Lower leg skin (tissue), 4 donors: ENCODE results near the gene DNAJC13. TPM values are rescaled to one million over a fixed set of nuclear protein-coding genes. Genes with fewer than 3 reads are reported as not detected.

Experiments
- DNase-seq, 2 donors: peaks; one replicate each; pipeline ENCODE4 v3.0.0-alpha.2; 2019; ENCODE audit warnings: low spot score in 2 of 2
- H3K4me3 ChIP-seq: fragments of 200-600 bp; sonication (generic); 2 replicates; pipeline ENCODE4 v1.5.1; 2017; ENCODE audit warnings: mild to moderate bottlenecking, low read depth; ENCODE audit not compliant: poor library complexity, severe bottlenecking
- CTCF ChIP-seq, 3 donors: fragments of 450-650 bp; IDR thresholded peaks; one replicate each; pipeline ENCODE4 v1.5.1; 2016; ENCODE audit warnings: antibody characterized with exemption in 3 of 3, mild to moderate bottlenecking in 3 of 3, moderate library complexity in 2 of 3
- POLR2A ChIP-seq, 2 donors: fragments of 450-650 bp; IDR thresholded peaks; one replicate each; pipeline ENCODE4 v1.6.1; 2016 to 2017; ENCODE audit warnings: antibody characterized with exemption in 2 of 2, mild to moderate bottlenecking in 1 of 2, moderate library complexity in 1 of 2
- WGBS, 2 donors: methylation state at CpG; one replicate each; pipeline ENCODE4 v1.1.5; 2018; 5-methylcytosine and 5-hydroxymethylcytosine counted together
- intact Hi-C: fragments of 100-400 bp; cut with DNase I; formaldehyde crosslinking; loops from one replicate; pipeline ENCODE4 v1.15.0; 2023; ENCODE audit warnings: low total_unique reads
- total RNA-seq, 4 donors: library from RNA; depleted of rRNA; stranded (reverse); fragments of >200 nt; gene quantifications; one replicate each; pipeline ENCODE4 v1.1.0, GENCODE V29; 2016

Gene DNAJC13
- total RNA-seq, 4 donors from 2014 or later, result 25.4 to 54.1 (median 31.2) TPM

GRCh38 chr3:132561003-132561402 lies 143.7 kb downstream of the DNAJC13 start:
- 87 to 89% methylated on average over 4 of the region's 4 CpGs for WGBS, 2 donors
- no peak for DNase-seq
- H3K4me3 ChIP-seq, result no peak overlapping the region
- TF ChIP-seq POLR2A (IDR thresholded peaks at IDR 0.05) (no peak), CTCF (IDR thresholded peaks at IDR 0.05) (no peak)
- intact Hi-C loops, result no loop called here

- H3K4me3 ChIP-seq, result no peak overlapping the region
- TF ChIP-seq CTCF (IDR thresholded peaks at IDR 0.05), result no peak
- no peak for TF ChIP-seq POLR2A (IDR thresholded peaks at IDR 0.05)
- WGBS, 2 donors, result 68 to 71% methylated on average over 4 of the region's 4 CpGs
- no peak for DNase-seq
- intact Hi-C loops, result no loop called here
These were observed 146.2 kb downstream of the DNAJC13 start for GRCh38 chr3:132563420-132564069.

- no peak overlapping the region for H3K4me3 ChIP-seq
- DNase-seq, result no peak
- TF ChIP-seq POLR2A (IDR thresholded peaks at IDR 0.05) (no peak), CTCF (IDR thresholded peaks at IDR 0.05) (no peak)
- 52 to 62% methylated on average over 2 of the region's 2 CpGs for WGBS, 2 donors
- intact Hi-C loops, result no loop called here
These were observed 146.8 kb downstream of the DNAJC13 start for GRCh38 chr3:132564070-132564465.

- no peak overlapping the region for H3K4me3 ChIP-seq
- TF ChIP-seq CTCF (IDR thresholded peaks at IDR 0.05), result no peak
- TF ChIP-seq POLR2A (IDR thresholded peaks at IDR 0.05), result no peak
- no peak for DNase-seq
- intact Hi-C loops, result no loop called here
- WGBS, 2 donors, result 46 to 59% methylated on average over 2 of the region's 2 CpGs
These were observed 151.1 kb downstream of the DNAJC13 start for GRCh38 chr3:132568422-132568821.

- intact Hi-C loops, result no loop called here
- 20 to 23% methylated on average over 2 of the region's 2 CpGs for WGBS, 2 donors
- no peak for DNase-seq
- TF ChIP-seq POLR2A (IDR thresholded peaks at IDR 0.05), result no peak
- TF ChIP-seq CTCF (IDR thresholded peaks at IDR 0.05), result no peak
- no peak overlapping the region for H3K4me3 ChIP-seq
These were observed 151.9 kb downstream of the DNAJC13 start for GRCh38 chr3:132569153-132569552.

- no peak overlapping the region for H3K4me3 ChIP-seq
- TF ChIP-seq POLR2A (IDR thresholded peaks at IDR 0.05) (no peak), CTCF (IDR thresholded peaks at IDR 0.05) (no peak)
- no peak for DNase-seq
- 33 to 50% methylated on average over 1 of the region's 1 CpG for WGBS, 2 donors
- intact Hi-C loops, result no loop called here
These were observed 152.3 kb downstream of the DNAJC13 start for GRCh38 chr3:132569580-132569979.
